Ovary (tissue), 3 donors: ENCODE results near the gene CCDC126.

ENCODE experiments used
- CTCF ChIP-seq, 3 donors: fragments of 450-650 bp in 2 of 3; fragments of 200-600 bp in 1 of 3; IDR thresholded peaks; one replicate each; pipeline versions ENCODE4 v1.5.1 to v1.8.0; 2016 to 2022; ENCODE audit warnings: antibody characterized with exemption in 3 of 3, mild to moderate bottlenecking in 1 of 3
- POLR2A ChIP-seq: fragments of 450-650 bp; IDR thresholded peaks from one replicate; pipeline ENCODE4 v1.6.1; 2017; ENCODE audit warnings: antibody characterized with exemption, mild to moderate bottlenecking, moderate library complexity
- donor health status: DM: no; HTN: no; CAD: no.

DNA sequence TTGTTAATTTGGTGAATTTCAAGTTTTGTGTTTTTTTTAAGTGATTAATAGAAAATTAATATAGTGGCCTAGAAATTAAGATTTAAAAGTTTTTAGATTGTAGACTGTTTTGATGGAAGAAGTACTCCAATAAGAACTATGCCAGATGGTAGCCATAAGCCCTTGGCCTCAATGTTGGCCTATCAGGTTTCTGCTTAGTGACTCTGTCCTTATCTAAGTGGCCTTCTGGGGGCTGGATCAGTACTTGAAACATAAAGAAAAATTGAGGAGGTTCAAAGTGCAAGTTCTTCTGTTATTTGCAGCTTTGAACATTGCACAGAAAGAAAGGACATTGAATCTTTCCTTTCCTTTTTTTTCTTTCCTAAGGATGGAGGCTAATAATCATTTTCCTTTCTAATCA lies 9.9 kb downstream of the CCDC126 start:
- TF ChIP-seq CTCF (IDR thresholded peaks at IDR 0.05) (no peak), POLR2A (no peak)
